NCI-H82 (cell line): ENCODE measurements around the gene LMF2.
"Not testable (repeated sequence)": the region's sequence is repeated elsewhere in the genome, so short reads cannot be mapped to it uniquely, and the experiment has no call there.

Source experiments
- DNase-seq: peaks from one replicate; lab custom pipeline; 2025; lab: John Stamatoyannopoulos, UW

LMF2 gene

GRCh38 chr22:50507421-50507990 lies at the start of gene LMF2:
TSS of gene LMF2 (minus strand) at chr22:50507702. CDS start at chr22:50507675, 27 bp downstream.
- no peak for DNase-seq

GRCh38 chr22:50556703-50557102 lies 49.2 kb upstream of the LMF2 start:
- no peak for DNase-seq

- no peak for DNase-seq
These were observed 45.8 kb upstream of the LMF2 start for GRCh38 chr22:50553310-50553709.

GRCh38 chr22:50551160-50551752 lies 43.8 kb upstream of the LMF2 start:
- no peak for DNase-seq

- DNase-seq, result no peak
These were observed 42.9 kb upstream of the LMF2 start for GRCh38 chr22:50550395-50550794.

GRCh38 chr22:50548921-50549790 lies 41.7 kb upstream of the LMF2 start:
- DNase-seq, result no peak

GRCh38 chr22:50548040-50548920 lies 40.8 kb upstream of the LMF2 start:
- DNase-seq, result no peak

GRCh38 chr22:50547263-50547985 lies 39.9 kb upstream of the LMF2 start:
- no peak for DNase-seq

- DNase-seq, result no peak
These were observed 39.1 kb upstream of the LMF2 start for GRCh38 chr22:50546326-50547262.

GRCh38 chr22:50545522-50546325 lies 38.2 kb upstream of the LMF2 start, which contains the start of gene KLHDC7B:
TSS of gene KLHDC7B (plus strand) at chr22:50545899. CDS start at chr22:50546244, 345 bp downstream.
- DNase-seq, result no peak

GRCh38 chr22:50544746-50545253 lies 37.3 kb upstream of the LMF2 start:
- DNase-seq, result no peak

- peak; percentile 66 for DNase-seq
These were observed 36.7 kb upstream of the LMF2 start for GRCh38 chr22:50544078-50544745.

GRCh38 chr22:50542416-50542927 lies 35.0 kb upstream of the LMF2 start:
- no peak for DNase-seq

GRCh38 chr22:50541667-50542026 lies 34.1 kb upstream of the LMF2 start:
- DNase-seq, result not testable (repeated sequence)

- DNase-seq, result no peak
These were observed 32.9 kb upstream of the LMF2 start for GRCh38 chr22:50540381-50540780.

- no peak for DNase-seq
These were observed 30.3 kb upstream of the LMF2 start for GRCh38 chr22:50537765-50538164.

GRCh38 chr22:50536226-50536625 lies 28.7 kb upstream of the LMF2 start:
- no peak for DNase-seq

- no peak for DNase-seq
These were observed 27.6 kb upstream of the LMF2 start for GRCh38 chr22:50535113-50535512.
